GM20431 (cell line): ENCODE data around the gene TRIM24.
"Not testable (repeated sequence)": the region's sequence is repeated elsewhere in the genome, so short reads cannot be mapped to it uniquely, and the experiment has no call there.

Source experiments
- in situ Hi-C: fragments of 300-500 bp; cut with MseI, MboI; formaldehyde crosslinking; loops from one replicate; pipeline ENCODE4 v1.15.0; 2020; ENCODE audit warnings: low sequenced_read_pairs; ENCODE audit not compliant: unreplicated experiment

Gene TRIM24

GRCh38 chr7:138524259-138524658 lies 64.2 kb downstream of the TRIM24 start:
- in situ Hi-C loops: no loop called here

- in situ Hi-C loops: no loop called here
Observed at GRCh38 chr7:138525757-138526156, 65.7 kb downstream of the TRIM24 start.

GRCh38 chr7:138527746-138528223 lies 67.7 kb downstream of the TRIM24 start:
- in situ Hi-C loops: no loop called here

GRCh38 chr7:138536833-138537232 lies 76.8 kb downstream of the TRIM24 start:
- in situ Hi-C loops: not testable (repeated sequence)

- in situ Hi-C loops: no loop called here
Observed at GRCh38 chr7:138538518-138538917, 78.5 kb downstream of the TRIM24 start.

- in situ Hi-C loops: no loop called here
Observed at GRCh38 chr7:138538997-138539644, 79.1 kb downstream of the TRIM24 start.

GRCh38 chr7:138542183-138542582 lies 82.1 kb downstream of the TRIM24 start:
- in situ Hi-C loops: no loop called here

- in situ Hi-C loops: no loop called here
Observed at GRCh38 chr7:138543739-138544138, 83.7 kb downstream of the TRIM24 start.

GRCh38 chr7:138545123-138545522 lies 85.1 kb downstream of the TRIM24 start:
- in situ Hi-C loops: no loop called here

- in situ Hi-C loops: no loop called here
Observed at GRCh38 chr7:138546064-138546619, 86.1 kb downstream of the TRIM24 start.

- in situ Hi-C loops: no loop called here
Observed at GRCh38 chr7:138546829-138547228, 86.8 kb downstream of the TRIM24 start.

- in situ Hi-C loops: no loop called here
Observed at GRCh38 chr7:138549082-138549481, 89.0 kb downstream of the TRIM24 start.

- in situ Hi-C loops: no loop called here
Observed at GRCh38 chr7:138550337-138550736, 90.3 kb downstream of the TRIM24 start.

GRCh38 chr7:138551102-138551501 lies 91.0 kb downstream of the TRIM24 start:
- in situ Hi-C loops: no loop called here

- in situ Hi-C loops: no loop called here
Observed at GRCh38 chr7:138553805-138554204, 93.7 kb downstream of the TRIM24 start.

GRCh38 chr7:138554674-138555073 lies 94.6 kb downstream of the TRIM24 start:
- in situ Hi-C loops: no loop called here

GRCh38 chr7:138555684-138556083 lies 95.6 kb downstream of the TRIM24 start:
- in situ Hi-C loops: no loop called here

- in situ Hi-C loops: no loop called here
Observed at GRCh38 chr7:138556771-138557484, 96.9 kb downstream of the TRIM24 start.

- in situ Hi-C loops: no loop called here
Observed at GRCh38 chr7:138559448-138559847, 99.4 kb downstream of the TRIM24 start.

- in situ Hi-C loops: no loop called here
Observed at GRCh38 chr7:138563808-138564207, 103.7 kb downstream of the TRIM24 start.

GRCh38 chr7:138564365-138564764 lies 104.3 kb downstream of the TRIM24 start:
- in situ Hi-C loops: no loop called here
